Coronary artery (tissue), 2 donors: Measurements from ENCODE around the gene PRSS21.

Experiments
- DNase-seq: peaks from one replicate; pipeline ENCODE4 v3.0.0-alpha.2; 2017; ENCODE audit warnings: low spot score
- H3K27ac ChIP-seq, 2 donors: fragments of 200-600 bp; sonication (generic); one replicate each; pipeline ENCODE4 v1.5.1; 2016 to 2019
- H3K4me3 ChIP-seq: fragments of 200-600 bp; sonication (generic); 2 replicates; pipeline ENCODE4 v1.5.1; 2016; ENCODE audit warnings: mild to moderate bottlenecking, moderate library complexity
- CTCF ChIP-seq: fragments of 200-600 bp; sonication (generic); IDR thresholded peaks from one replicate; pipeline ENCODE4 v1.5.1; 2019; ENCODE audit warnings: antibody characterized with exemption

Gene PRSS21

GRCh38 chr16:2799205-2799858 lies 17.7 kb upstream of the PRSS21 start:
- no peak for TF ChIP-seq CTCF
- Histone ChIP-seq H3K4me3 (no peak overlapping the region), H3K27ac (no peak overlapping the region)
- DNase-seq: no peak

- DNase-seq: no peak
- Histone ChIP-seq H3K27ac (no peak overlapping the region), H3K4me3 (no peak overlapping the region)
Measured at GRCh38 chr16:2799859-2800226, 17.2 kb upstream of the PRSS21 start.

GRCh38 chr16:2803545-2804195 lies 13.4 kb upstream of the PRSS21 start:
- no peak overlapping the region for H3K4me3 ChIP-seq
- no peak overlapping the region for H3K27ac ChIP-seq
- no peak for DNase-seq
- TF ChIP-seq CTCF: no peak

More at GRCh38 chr16:2799859-2800226, 17.2 kb upstream of the PRSS21 start:
- TF ChIP-seq CTCF: no peak

- Histone ChIP-seq H3K4me3 (no peak overlapping the region), H3K27ac (no peak overlapping the region)
- no peak for DNase-seq
- TF ChIP-seq CTCF: no peak
Measured at GRCh38 chr16:2804728-2805127, 12.3 kb upstream of the PRSS21 start.

- no peak overlapping the region for H3K4me3 ChIP-seq
- no peak for TF ChIP-seq CTCF
- no peak for DNase-seq
Measured at GRCh38 chr16:2806286-2806685, 10.8 kb upstream of the PRSS21 start.

GRCh38 chr16:2808181-2808580 lies 8.9 kb upstream of the PRSS21 start:
- Histone ChIP-seq H3K27ac (no peak overlapping the region), H3K4me3 (no peak overlapping the region)
- DNase-seq: no peak
- no peak for TF ChIP-seq CTCF

More at GRCh38 chr16:2806286-2806685, 10.8 kb upstream of the PRSS21 start:
- no peak overlapping the region for H3K27ac ChIP-seq
